Renal cortex interstitium (tissue), 15 donors: Measurements from ENCODE around the gene COPA. TPM values are rescaled to one million over a fixed set of nuclear protein-coding genes. Genes with fewer than 3 reads are reported as not detected.
"Not testable (repeated sequence)": the region's sequence is repeated elsewhere in the genome, so short reads cannot be mapped to it uniquely, and the experiment has no call there.

Experiments used
- DNase-seq, 11 donors: peaks; one replicate each; pipeline ENCODE4 v3.0.0-alpha.2; 2013; ENCODE audit warnings: low read depth in 9 of 11, low spot score in 4 of 11; ENCODE audit errors: extremely low read depth in 1 of 11
- long read RNA-seq, 16 experiments: transcript quantifications; one replicate each; lab custom pipeline, GENCODE V29; 2026
- polyA plus RNA-seq, 3 donors: library from polyadenylated mRNA; unstranded; fragments of 120-200 nt; gene quantifications; one replicate each; pipeline ENCODE4 v1.2.1, GENCODE V29; 2013; ENCODE audit not compliant: insufficient read length in 3 of 3

Gene COPA
- polyA plus RNA-seq = 100 to 1,000 TPM; 157 to 174 (median 165) TPM
- long read RNA-seq, donor 1, full-length matches to known transcripts = 3 of 15 reads
- long read RNA-seq, donor 1, partial matches to known transcripts = 12 of 15 reads
- long read RNA-seq, donor 1, other reads (novel, unspliced or antisense) = 0 of 15 reads
- long read RNA-seq, donor 2, full-length matches to known transcripts = 4 of 31 reads
- long read RNA-seq, donor 2, partial matches to known transcripts = 27 of 31 reads
- long read RNA-seq, donor 2, other reads (novel, unspliced or antisense) = 0 of 31 reads
- long read RNA-seq, donor 3, full-length matches to known transcripts = 14 of 114 reads
- long read RNA-seq, donor 3, partial matches to known transcripts = 100 of 114 reads
- long read RNA-seq, donor 3, other reads (novel, unspliced or antisense) = 0 of 114 reads
- long read RNA-seq, donor 4, full-length matches to known transcripts = 8 of 70 reads
- long read RNA-seq, donor 4, partial matches to known transcripts = 62 of 70 reads
- long read RNA-seq, donor 4, other reads (novel, unspliced or antisense) = 0 of 70 reads
- long read RNA-seq, donor 5 = 0 reads
- long read RNA-seq, donor 6, full-length matches to known transcripts = 12 of 32 reads
- long read RNA-seq, donor 6, partial matches to known transcripts = 20 of 32 reads
- long read RNA-seq, donor 6, other reads (novel, unspliced or antisense) = 0 of 32 reads
- long read RNA-seq, donor 7, full-length matches to known transcripts = 7 of 19 reads
- long read RNA-seq, donor 7, partial matches to known transcripts = 12 of 19 reads
- long read RNA-seq, donor 7, other reads (novel, unspliced or antisense) = 0 of 19 reads
- long read RNA-seq, donor 8, full-length matches to known transcripts = 24 of 76 reads
- long read RNA-seq, donor 8, partial matches to known transcripts = 52 of 76 reads
- long read RNA-seq, donor 8, other reads (novel, unspliced or antisense) = 0 of 76 reads
- long read RNA-seq, donor 9, full-length matches to known transcripts = 5 of 34 reads
- long read RNA-seq, donor 9, partial matches to known transcripts = 29 of 34 reads
- long read RNA-seq, donor 9, other reads (novel, unspliced or antisense) = 0 of 34 reads
- long read RNA-seq, donor 10, full-length matches to known transcripts = 4 of 257 reads
- long read RNA-seq, donor 10, partial matches to known transcripts = 225 of 257 reads
- long read RNA-seq, donor 10, other reads (novel, unspliced or antisense) = 28 of 257 reads
- long read RNA-seq, donor 11, full-length matches to known transcripts = 7 of 240 reads
- long read RNA-seq, donor 11, partial matches to known transcripts = 194 of 240 reads
- long read RNA-seq, donor 11, other reads (novel, unspliced or antisense) = 39 of 240 reads
- long read RNA-seq, donor 12, full-length matches to known transcripts = 5 of 5 reads
- long read RNA-seq, donor 12, partial matches to known transcripts = 0 of 5 reads
- long read RNA-seq, donor 12, other reads (novel, unspliced or antisense) = 0 of 5 reads
- long read RNA-seq, donor 13, full-length matches to known transcripts = 18 of 262 reads
- long read RNA-seq, donor 13, partial matches to known transcripts = 225 of 262 reads
- long read RNA-seq, donor 13, other reads (novel, unspliced or antisense) = 19 of 262 reads
- long read RNA-seq, donor 14, full-length matches to known transcripts = 8 of 156 reads
- long read RNA-seq, donor 14, partial matches to known transcripts = 148 of 156 reads
- long read RNA-seq, donor 14, other reads (novel, unspliced or antisense) = 0 of 156 reads
- long read RNA-seq, donor 15, full-length matches to known transcripts = 5 of 5 reads
- long read RNA-seq, donor 15, partial matches to known transcripts = 0 of 5 reads
- long read RNA-seq, donor 15, other reads (novel, unspliced or antisense) = 0 of 5 reads
- long read RNA-seq, donor 16, full-length matches to known transcripts = 26 of 609 reads
- long read RNA-seq, donor 16, partial matches to known transcripts = 534 of 609 reads
- long read RNA-seq, donor 16, other reads (novel, unspliced or antisense) = 49 of 609 reads

GRCh38 chr1:160342953-160343869 is at the start of gene COPA, which contains the start of gene NCSTN:
COPA (minus strand) TSS chr1:160343250; CDS start chr1:160343170, 80 bp downstream.
NCSTN (plus strand) TSS chr1:160343383; CDS start chr1:160343397, 14 bp downstream.
- DNase-seq = peak; percentile 87 to 96 (median 93)

- DNase-seq = not testable (repeated sequence)
Observed at GRCh38 chr1:160388406-160388805, 45.4 kb upstream of the COPA start.

GRCh38 chr1:160384812-160385211 is 41.8 kb upstream of the COPA start:
- DNase-seq = not testable (repeated sequence)

- no peak for DNase-seq
Observed at GRCh38 chr1:160377585-160378206, 34.6 kb upstream of the COPA start.

- DNase-seq = peak in 10 of 11 donors; percentile 21 to 63 (median 47)
Observed at GRCh38 chr1:160376525-160377131, 33.6 kb upstream of the COPA start.

- DNase-seq = no peak
Observed at GRCh38 chr1:160375788-160376524, 32.9 kb upstream of the COPA start.

GRCh38 chr1:160374306-160375110 is 31.5 kb upstream of the COPA start:
- DNase-seq = no peak

- no peak for DNase-seq
Observed at GRCh38 chr1:160373696-160374095, 30.6 kb upstream of the COPA start.

- no peak for DNase-seq
Observed at GRCh38 chr1:160371756-160372155, 28.7 kb upstream of the COPA start.

- DNase-seq = no peak
Observed at GRCh38 chr1:160371346-160371631, 28.2 kb upstream of the COPA start.

GRCh38 chr1:160370561-160371345 is 27.7 kb upstream of the COPA start:
- no peak for DNase-seq

- no peak for DNase-seq
Observed at GRCh38 chr1:160369087-160369486, 26.0 kb upstream of the COPA start.
